ENCODE measurements around the gene FBXL14. TPM values are rescaled to one million over a fixed set of nuclear protein-coding genes. Genes with fewer than 3 reads are reported as not detected.

FBXL14 gene, protein sequence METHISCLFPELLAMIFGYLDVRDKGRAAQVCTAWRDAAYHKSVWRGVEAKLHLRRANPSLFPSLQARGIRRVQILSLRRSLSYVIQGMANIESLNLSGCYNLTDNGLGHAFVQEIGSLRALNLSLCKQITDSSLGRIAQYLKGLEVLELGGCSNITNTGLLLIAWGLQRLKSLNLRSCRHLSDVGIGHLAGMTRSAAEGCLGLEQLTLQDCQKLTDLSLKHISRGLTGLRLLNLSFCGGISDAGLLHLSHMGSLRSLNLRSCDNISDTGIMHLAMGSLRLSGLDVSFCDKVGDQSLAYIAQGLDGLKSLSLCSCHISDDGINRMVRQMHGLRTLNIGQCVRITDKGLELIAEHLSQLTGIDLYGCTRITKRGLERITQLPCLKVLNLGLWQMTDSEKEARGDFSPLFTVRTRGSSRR
- 1.1 and 11.2 TPM in 2 replicates for total RNA-seq (ENCODE audit: low replicate concordance)

DNA sequence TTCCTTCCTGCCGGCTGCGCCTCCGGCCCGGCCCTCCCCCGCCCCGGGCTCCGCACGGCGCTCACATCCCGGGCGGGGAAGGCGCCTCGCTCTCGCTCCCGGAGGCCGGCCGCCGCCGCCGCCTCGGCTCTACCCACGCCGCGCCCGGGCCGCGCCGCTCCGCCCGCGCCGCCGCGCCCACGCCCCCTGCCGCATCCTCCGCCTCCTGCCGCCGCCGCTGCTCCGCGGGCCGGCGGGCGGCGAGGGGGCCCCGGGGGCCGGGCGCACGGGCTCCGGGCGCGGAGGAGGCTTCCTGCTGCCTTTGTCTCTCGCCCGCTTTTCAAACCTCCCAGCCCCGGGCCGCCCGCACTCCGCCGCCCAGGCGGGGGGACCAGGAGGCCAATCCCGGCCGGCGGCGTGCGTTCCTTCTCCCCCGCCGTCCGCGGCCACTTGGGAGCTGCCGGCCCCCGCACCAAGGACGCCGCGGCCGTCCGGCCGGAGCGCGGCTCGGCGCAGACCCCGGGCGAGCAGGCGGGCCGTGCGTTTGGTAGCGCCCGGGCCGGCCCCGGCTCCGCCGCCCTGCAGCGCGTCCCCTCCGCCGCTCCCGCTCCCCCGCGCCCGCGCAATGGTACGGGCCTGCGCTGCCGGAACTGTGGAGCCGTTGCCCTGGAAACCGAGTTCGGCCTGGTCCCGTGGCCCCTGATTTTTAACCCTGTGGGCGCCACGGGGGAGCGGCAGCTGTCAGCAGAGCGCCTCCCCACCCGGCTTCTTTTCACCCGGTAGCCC lies at the start of gene FBXL14:
Gene FBXL14 (minus strand): TSS at position 321 of the 765 bp plus-strand sequence. CDS start 515 bp downstream, outside the sequence.
- DNase-seq (ENCODE audit: low read depth), result peak; percentile 79
- peak within 1 kb of the TSS; percentile 82 for H3K4me3 ChIP-seq (ENCODE audit: low read depth, low read length)
- TF ChIP-seq CTCF (IDR thresholded peaks at IDR 0.05; ENCODE audit: insufficient read depth, low read length), result no peak

DNA sequence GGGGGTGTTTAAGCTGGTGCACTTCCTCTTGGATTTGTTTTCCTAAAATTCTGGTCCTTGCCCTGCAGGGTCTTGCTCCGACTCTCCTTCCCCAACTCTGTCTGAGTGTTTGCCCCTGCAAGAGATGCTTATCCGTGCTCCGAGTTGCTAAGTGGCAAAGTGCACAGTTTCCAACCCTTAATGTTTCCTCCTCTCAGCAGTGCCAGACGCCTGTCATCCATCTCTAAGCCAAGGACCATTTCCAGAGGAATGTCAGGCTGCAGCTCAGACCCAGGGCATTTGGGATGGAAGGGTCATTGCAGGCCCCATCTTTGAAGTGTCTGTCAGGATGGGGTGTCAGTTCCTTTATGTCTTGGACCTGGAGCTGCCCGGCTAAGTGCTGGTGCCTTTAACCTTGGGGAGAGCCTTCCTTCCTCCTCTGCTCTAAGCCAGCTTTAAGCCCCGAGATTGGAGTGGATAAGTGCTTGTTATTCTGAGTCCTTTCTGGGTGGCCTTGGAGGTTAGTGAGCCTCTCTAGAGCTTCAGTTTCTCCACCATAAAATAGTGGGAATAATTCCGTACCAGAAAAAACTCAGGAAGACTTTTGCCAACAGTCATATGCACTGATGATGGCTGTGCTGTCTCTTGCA lies 49.6 kb upstream of the FBXL14 start:
- no peak for TF ChIP-seq CTCF (IDR thresholded peaks at IDR 0.05; ENCODE audit: insufficient read depth, low read length)

GRCh38 chr12:1643043-1643442 lies 48.7 kb upstream of the FBXL14 start:
- no peak for TF ChIP-seq CTCF (IDR thresholded peaks at IDR 0.05; ENCODE audit: insufficient read depth, low read length)
- DNase-seq (ENCODE audit: low read depth), result no peak
- H3K4me3 ChIP-seq (ENCODE audit: low read depth, low read length), result no peak overlapping the region

More for the DNA sequence above, 49.6 kb upstream of the FBXL14 start:
- H3K4me3 ChIP-seq (ENCODE audit: low read depth, low read length), result no peak overlapping the region
- DNase-seq (ENCODE audit: low read depth), result no peak

GRCh38 chr12:1642513-1642912 lies 48.1 kb upstream of the FBXL14 start:
- TF ChIP-seq CTCF (IDR thresholded peaks at IDR 0.05; ENCODE audit: insufficient read depth, low read length), result no peak
- H3K4me3 ChIP-seq (ENCODE audit: low read depth, low read length), result no peak overlapping the region
- DNase-seq (ENCODE audit: low read depth), result no peak

GRCh38 chr12:1640328-1641234 lies 46.2 kb upstream of the FBXL14 start:
- H3K4me3 ChIP-seq (ENCODE audit: low read depth, low read length), result no peak overlapping the region
- no peak for DNase-seq (ENCODE audit: low read depth)
- no peak for TF ChIP-seq CTCF (IDR thresholded peaks at IDR 0.05; ENCODE audit: insufficient read depth, low read length)

DNA sequence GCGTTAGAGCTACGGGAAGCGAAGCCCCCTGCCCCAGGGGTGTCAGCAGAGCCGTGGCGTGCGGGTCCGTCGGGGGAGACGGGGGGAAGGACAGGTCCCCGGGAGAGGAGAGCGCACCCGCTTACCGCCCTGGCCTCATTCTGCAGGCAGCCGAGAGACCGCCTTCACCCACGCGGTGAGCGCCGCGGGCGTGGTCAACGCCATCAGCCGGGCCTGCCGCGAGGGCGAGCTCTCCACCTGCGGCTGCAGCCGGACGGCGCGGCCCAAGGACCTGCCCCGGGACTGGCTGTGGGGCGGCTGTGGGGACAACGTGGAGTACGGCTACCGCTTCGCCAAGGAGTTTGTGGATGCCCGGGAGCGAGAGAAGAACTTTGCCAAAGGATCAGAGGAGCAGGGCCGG lies 45.2 kb upstream of the FBXL14 start:
- no peak for DNase-seq (ENCODE audit: low read depth)
- no peak overlapping the region for H3K4me3 ChIP-seq (ENCODE audit: low read depth, low read length)
- no peak for TF ChIP-seq CTCF (IDR thresholded peaks at IDR 0.05; ENCODE audit: insufficient read depth, low read length)

Measured in fibroblast of the aortic adventitia (primary cell).